ENCODE data around the gene CHD3.

- TF ChIP-seq, protein P1, sequence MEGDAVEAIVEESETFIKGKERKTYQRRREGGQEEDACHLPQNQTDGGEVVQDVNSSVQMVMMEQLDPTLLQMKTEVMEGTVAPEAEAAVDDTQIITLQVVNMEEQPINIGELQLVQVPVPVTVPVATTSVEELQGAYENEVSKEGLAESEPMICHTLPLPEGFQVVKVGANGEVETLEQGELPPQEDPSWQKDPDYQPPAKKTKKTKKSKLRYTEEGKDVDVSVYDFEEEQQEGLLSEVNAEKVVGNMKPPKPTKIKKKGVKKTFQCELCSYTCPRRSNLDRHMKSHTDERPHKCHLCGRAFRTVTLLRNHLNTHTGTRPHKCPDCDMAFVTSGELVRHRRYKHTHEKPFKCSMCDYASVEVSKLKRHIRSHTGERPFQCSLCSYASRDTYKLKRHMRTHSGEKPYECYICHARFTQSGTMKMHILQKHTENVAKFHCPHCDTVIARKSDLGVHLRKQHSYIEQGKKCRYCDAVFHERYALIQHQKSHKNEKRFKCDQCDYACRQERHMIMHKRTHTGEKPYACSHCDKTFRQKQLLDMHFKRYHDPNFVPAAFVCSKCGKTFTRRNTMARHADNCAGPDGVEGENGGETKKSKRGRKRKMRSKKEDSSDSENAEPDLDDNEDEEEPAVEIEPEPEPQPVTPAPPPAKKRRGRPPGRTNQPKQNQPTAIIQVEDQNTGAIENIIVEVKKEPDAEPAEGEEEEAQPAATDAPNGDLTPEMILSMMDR (IDR thresholded peaks at IDR 0.05), result no peak
- no peak for TF ChIP-seq POLR2A (IDR thresholded peaks at IDR 0.05)
These were observed 1.5 kb upstream of the CHD3 start for GRCh38 chr17:7887038-7887481.
